GM21423 (cell line): ENCODE measurements around the gene GOLGA8F.
"Not testable (repeated sequence)": the region's sequence is repeated elsewhere in the genome, so short reads cannot be mapped to it uniquely, and the experiment has no call there.

Source experiments
- ATAC-seq: cut with Tn5 transposase; IDR thresholded peaks from one replicate; pipeline ENCODE4 v1.9.1; 2021; ENCODE audit warnings: mild to moderate bottlenecking, moderate library complexity; ENCODE audit not compliant: unreplicated experiment

Gene GOLGA8F

GRCh38 chr15:28378364-28378763 lies at the start of gene GOLGA8F:
TSS of gene GOLGA8F (plus strand) at chr15:28378664. CDS start at chr15:28378762, 98 bp downstream.
- not testable (repeated sequence) for ATAC-seq

GRCh38 chr15:28357984-28358383 lies 20.5 kb upstream of the GOLGA8F start, which contains the start of gene GOLGA6L24:
TSS of gene GOLGA6L24 (minus strand) at chr15:28358084. CDS start at chr15:28358023, 61 bp downstream.
- ATAC-seq, result not testable (repeated sequence)

GRCh38 chr15:28365502-28365901 lies 13.0 kb upstream of the GOLGA8F start:
- not testable (repeated sequence) for ATAC-seq

GRCh38 chr15:28380053-28380452 lies 1.6 kb downstream of the GOLGA8F start:
- ATAC-seq, result not testable (repeated sequence)

- not testable (repeated sequence) for ATAC-seq
Observed at GRCh38 chr15:28396022-28396421, 17.6 kb downstream of the GOLGA8F start.

GRCh38 chr15:28402774-28403435 lies 24.4 kb downstream of the GOLGA8F start:
- ATAC-seq, result not testable (repeated sequence)

GRCh38 chr15:28420470-28420869 lies 42.0 kb downstream of the GOLGA8F start:
- not testable (repeated sequence) for ATAC-seq

GRCh38 chr15:28435594-28435993 lies 57.1 kb downstream of the GOLGA8F start:
- ATAC-seq, result not testable (repeated sequence)
